ENCODE results near the gene HCFC1. TPM values are rescaled to one million over a fixed set of nuclear protein-coding genes. Genes with fewer than 3 reads are reported as not detected.

HCFC1 gene
- total RNA-seq (10 to 100 TPM; 26.3 to 62.5 (median 53.1) TPM), polyA plus RNA-seq (10 to 100 TPM; 13.3 to 19.7 TPM)
- long read RNA-seq, donor 1, partial matches to known transcripts = 28 of 31 reads
- long read RNA-seq, donor 1, other reads (novel, unspliced or antisense) = 2 of 31 reads
- long read RNA-seq, donor 2 = 0 reads
- long read RNA-seq, donor 3, partial matches to known transcripts = 49 of 55 reads
- long read RNA-seq, donor 3, other reads (novel, unspliced or antisense) = 6 of 55 reads

- intact Hi-C loops (cut with DNase I) = no loop called here
- H3K9me3 ChIP-seq = no peaks in the 10 kb centered on the region
- 5 to 12% (median 9%) methylated on average over 80 to 96 of the region's 96 CpGs for WGBS, 3 donors
- H3K27ac ChIP-seq = peak within 1 kb of the TSS; percentile 100
- H3K27me3 ChIP-seq = no peaks in the 10 kb centered on the region
- TF ChIP-seq EP300 (IDR thresholded peaks at IDR 0.05) (no peak), CTCF (IDR thresholded peaks at IDR 0.05) (no peak), POLR2A (IDR thresholded peaks at IDR 0.05) (peak; percentile 61)
- DNase-seq = peak; percentile 95 to 97 (median 96)
- H3K4me1 ChIP-seq (ENCODE audit: insufficient read depth) = peaks cover 10% of the 10 kb centered on the region
- H3K36me3 ChIP-seq = no peaks in the 10 kb centered on the region
- H3K4me3 ChIP-seq = peak within 1 kb of the TSS; percentile 83
These were observed at the start of gene HCFC1 for GRCh38 chrX:153971450-153972367. Gene HCFC1 (minus strand): TSS chrX:153971818. CDS start chrX:153970840, 978 bp downstream.

GRCh38 chrX:154021131-154021611 is 49.6 kb upstream of the HCFC1 start:
- Histone ChIP-seq H3K36me3 (no peaks in the 10 kb centered on the region), H3K4me3 (no peak overlapping the region), H3K27ac (no peak overlapping the region), H3K27me3 (no peaks in the 10 kb centered on the region), H3K4me1 (ENCODE audit: insufficient read depth) (no peaks in the 10 kb centered on the region), H3K9me3 (no peaks in the 10 kb centered on the region)
- no peak for TF ChIP-seq CTCF (IDR thresholded peaks at IDR 0.05)
- WGBS, 3 donors = 65 to 75% (median 67%) methylated on average over 11 of the region's 11 CpGs
- intact Hi-C loops (cut with DNase I) = no loop called here
- DNase-seq = no peak

- TF ChIP-seq POLR2A (IDR thresholded peaks at IDR 0.05) = no peak
- no peak for TF ChIP-seq EP300 (IDR thresholded peaks at IDR 0.05)
- TF ChIP-seq CTCF (IDR thresholded peaks at IDR 0.05) = no peak
- H3K27me3 ChIP-seq = no peaks in the 10 kb centered on the region
- peak overlapping the region; percentile 66 to 80 for H3K27ac ChIP-seq
- no peaks in the 10 kb centered on the region for H3K4me1 ChIP-seq (ENCODE audit: insufficient read depth)
- H3K36me3 ChIP-seq = no peaks in the 10 kb centered on the region
- peak overlapping the region; percentile 43 for H3K4me3 ChIP-seq
- WGBS, 3 donors = 66 to 73% (median 70%) methylated on average over 9 of the region's 9 CpGs
- DNase-seq = no peak
- H3K9me3 ChIP-seq = no peaks in the 10 kb centered on the region
- intact Hi-C loops (cut with DNase I) = no loop called here
These were observed 49.0 kb upstream of the HCFC1 start for GRCh38 chrX:154020536-154021115.

All from ovary (tissue), 10 donors.